GM23338 (cell line): ENCODE data around the gene CACNA2D3. TPM values are rescaled to one million over a fixed set of nuclear protein-coding genes. Genes with fewer than 3 reads are reported as not detected.

Source experiments
- ATAC-seq: fragments of 200-7000 bp; cut with Tn5 transposase; 3 replicates; pipeline ENCODE4 v1.9.1; 2020
- DNase-seq: peaks from one replicate; pipeline ENCODE4 v3.0.0-alpha.2; 2015; ENCODE audit warnings: low spot score
- H2AFZ ChIP-seq: fragments of 200-600 bp; sonication (generic); 2 replicates; pipeline ENCODE4 v1.8.0; 2016; ENCODE audit warnings: antibody characterized with exemption, mild to moderate bottlenecking, moderate library complexity
- H3F3A ChIP-seq: fragments of 200-600 bp; sonication (generic); replicated peaks from 2 replicates; pipeline ENCODE4 v1.8.0; 2017; ENCODE audit warnings: antibody characterized with exemption, mixed run types, low read depth
- H3K27ac ChIP-seq: fragments of 200-600 bp; sonication (generic); 2 replicates; pipeline ENCODE4 v1.6.1; 2016; ENCODE audit warnings: low read depth
- H3K27me3 ChIP-seq: fragments of 200-600 bp; sonication (generic); 2 replicates; pipeline ENCODE4 v1.8.0; 2016; ENCODE audit warnings: mild to moderate bottlenecking, mixed run types, moderate library complexity; ENCODE audit not compliant: insufficient read depth
- H3K36me3 ChIP-seq: fragments of 200-600 bp; sonication (generic); 2 replicates; pipeline ENCODE4 v1.8.0; 2016; ENCODE audit warnings: mild to moderate bottlenecking; ENCODE audit not compliant: insufficient read depth
- H3K4me1 ChIP-seq: fragments of 200-600 bp; sonication (generic); 2 replicates; pipeline ENCODE4 v1.8.0; 2016; ENCODE audit warnings: mild to moderate bottlenecking, moderate library complexity; ENCODE audit not compliant: insufficient read depth
- H3K4me2 ChIP-seq: fragments of 200-600 bp; sonication (generic); 2 replicates; pipeline ENCODE4 v1.7.1; 2017; ENCODE audit warnings: mixed run types
- H3K4me3 ChIP-seq: fragments of 200-600 bp; sonication (generic); 2 replicates; pipeline ENCODE4 v1.6.1; 2016; ENCODE audit warnings: mixed run types
- H3K79me2 ChIP-seq: fragments of 200-600 bp; sonication (generic); replicated peaks from 2 replicates; pipeline ENCODE4 v1.8.0; 2017; ENCODE audit warnings: mild to moderate bottlenecking; ENCODE audit not compliant: insufficient read depth
- H3K9me2 ChIP-seq: fragments of 200-600 bp; sonication (generic); 2 replicates; pipeline ENCODE4 v1.8.0; 2017; ENCODE audit not compliant: insufficient read depth
- H4K20me1 ChIP-seq: fragments of 200-600 bp; sonication (generic); replicated peaks from 2 replicates; pipeline ENCODE4 v1.8.0; 2017; ENCODE audit warnings: mild to moderate bottlenecking; ENCODE audit not compliant: insufficient read depth
- H3K27ac Mint-ChIP-seq: 2 replicates; pipeline ENCODE4 v1.8.0; 2020; ENCODE audit warnings: inconsistent platforms, mild to moderate bottlenecking, moderate library complexity, mixed read lengths
- H3K27me3 Mint-ChIP-seq: 3 replicates; pipeline ENCODE4 v1.8.0; 2022; ENCODE audit warnings: low read depth, mild to moderate bottlenecking, moderate library complexity, mixed read lengths, inconsistent platforms; ENCODE audit not compliant: insufficient read depth, poor library complexity
- H3K36me3 Mint-ChIP-seq: 3 replicates; pipeline ENCODE4 v1.8.0; 2021; ENCODE audit warnings: low read depth, mild to moderate bottlenecking, inconsistent platforms, moderate library complexity, mixed read lengths
- H3K4me1 Mint-ChIP-seq: 3 replicates; pipeline ENCODE4 v1.8.0; 2020; ENCODE audit warnings: mild to moderate bottlenecking, inconsistent platforms, mixed read lengths
- H3K4me3 Mint-ChIP-seq: 3 replicates; pipeline ENCODE4 v1.8.0; 2021; ENCODE audit warnings: moderate library complexity, mild to moderate bottlenecking, inconsistent platforms, mixed read lengths
- H3K9me3 Mint-ChIP-seq: 3 replicates; pipeline ENCODE4 v1.8.0; 2020; ENCODE audit warnings: moderate library complexity, mild to moderate bottlenecking, inconsistent platforms, mixed read lengths
- CREB1 ChIP-seq: fragments of 250-450 bp; sonication (Bioruptor Pico); IDR thresholded peaks from 2 replicates; pipeline ENCODE4 v1.5.0; 2020; ENCODE audit warnings: low read depth, mild to moderate bottlenecking, moderate library complexity
- ETS1 ChIP-seq: IDR thresholded peaks from 2 replicates; pipeline ENCODE4 v1.6.1; 2016; ENCODE audit warnings: antibody characterized with exemption
- EZH2 ChIP-seq: fragments of 200-600 bp; sonication (generic); IDR thresholded peaks from one replicate; pipeline ENCODE4 v1.8.0; 2017; ENCODE audit warnings: antibody characterized with exemption, mild to moderate bottlenecking, low read depth; ENCODE audit not compliant: unreplicated experiment
- EZH2phosphoT487 ChIP-seq: fragments of 200-600 bp; sonication (generic); IDR thresholded peaks from one replicate; pipeline ENCODE4 v1.8.1; 2018; ENCODE audit warnings: antibody characterized with exemption; ENCODE audit not compliant: unreplicated experiment
- JUNB ChIP-seq: IDR thresholded peaks from one replicate; pipeline ENCODE4 v1.6.1; 2016; ENCODE audit warnings: antibody characterized with exemption; ENCODE audit not compliant: unreplicated experiment
- NANOG ChIP-seq: IDR thresholded peaks from 2 replicates; pipeline ENCODE4 v1.6.1; 2016; ENCODE audit warnings: antibody characterized with exemption, borderline replicate concordance
- POLR2AphosphoS5 ChIP-seq: IDR thresholded peaks from 2 replicates; pipeline ENCODE4 v1.6.1; 2016; ENCODE audit warnings: antibody characterized with exemption, low read depth
- REST ChIP-seq: IDR thresholded peaks from one replicate; pipeline ENCODE4 v1.6.1; 2018; ENCODE audit warnings: antibody characterized with exemption; ENCODE audit not compliant: unreplicated experiment
- STAT1 ChIP-seq: IDR thresholded peaks from one replicate; pipeline ENCODE4 v1.6.1; 2016; ENCODE audit warnings: antibody characterized with exemption; ENCODE audit not compliant: unreplicated experiment
- ZNF114 ChIP-seq: fragments of 250-450 bp; sonication (Bioruptor Pico); IDR thresholded peaks from 2 replicates; pipeline ENCODE4 v1.5.0; 2020; ENCODE audit warnings: mild to moderate bottlenecking, moderate library complexity
- ZNF331 ChIP-seq: fragments of 250-450 bp; sonication (Bioruptor Pico); IDR thresholded peaks from 2 replicates; pipeline ENCODE4 v1.5.0; 2020; ENCODE audit warnings: low read depth, mild to moderate bottlenecking, moderate library complexity
- polyA plus RNA-seq: library from polyadenylated mRNA; unstranded; fragments of >200 nt; fragmentation: Nextera tagmentation; extraction: Ambion mirVana; gene quantifications from 2 replicates; pipeline ENCODE4 v1.2.1, GENCODE V29; 2016
- total RNA-seq: library from RNA; depleted of rRNA; stranded (reverse); fragments of >200 nt; shearing (Covaris generic); gene quantifications from 2 replicates; pipeline ENCODE4 v1.2.3, GENCODE V29; 2014
- TF ChIP-seq, protein P1 (sequence below): fragments of 250-450 bp; sonication (Bioruptor Pico); IDR thresholded peaks from 2 replicates; pipeline ENCODE4 v1.5.0; 2020; ENCODE audit warnings: mild to moderate bottlenecking, moderate library complexity

Gene CACNA2D3
- total and polyA plus RNA-seq, 2 experiments from 2014 or later, result 2.2 to 2.3 TPM

GRCh38 chr3:54510506-54510905 is 388.2 kb downstream of the CACNA2D3 start:
- H4K20me1 ChIP-seq, result no peaks in the 10 kb centered on the region
- H3K27me3 ChIP-seq, result no peaks in the 10 kb centered on the region
- no peak overlapping the region for H3K4me3 ChIP-seq
- H3K9me2 ChIP-seq, result peaks cover 5% of the 10 kb centered on the region; the same call in 1 of the 2 replicates
- H2AFZ ChIP-seq, result no peak overlapping the region
- DNase-seq (no peak), ATAC-seq (no peak)
- H3K27ac ChIP-seq, result no peak overlapping the region
- H3K4me2 ChIP-seq, result no peak overlapping the region
- peaks cover 9% of the 10 kb centered on the region; the same call in 2 of the 3 replicates for H3K9me3 Mint-ChIP-seq
- H3K4me1 Mint-ChIP-seq, result no peaks in the 10 kb centered on the region
- H3K4me1 ChIP-seq, result no peaks in the 10 kb centered on the region
- H3K27me3 Mint-ChIP-seq, result peaks cover 8% of the 10 kb centered on the region
- H3K27ac Mint-ChIP-seq, result no peak overlapping the region
- TF ChIP-seq NANOG (no peak), EZH2phosphoT487 (no peak), ZNF114 (CRISPR knock-in tag) (no peak), STAT1 (no peak), JUNB (no peak), EZH2 (no peak), POLR2AphosphoS5 (no peak), REST (no peak), ZNF331 (CRISPR knock-in tag) (no peak), CREB1 (CRISPR knock-in tag) (no peak), ETS1 (no peak)
- TF ChIP-seq, protein P1, sequence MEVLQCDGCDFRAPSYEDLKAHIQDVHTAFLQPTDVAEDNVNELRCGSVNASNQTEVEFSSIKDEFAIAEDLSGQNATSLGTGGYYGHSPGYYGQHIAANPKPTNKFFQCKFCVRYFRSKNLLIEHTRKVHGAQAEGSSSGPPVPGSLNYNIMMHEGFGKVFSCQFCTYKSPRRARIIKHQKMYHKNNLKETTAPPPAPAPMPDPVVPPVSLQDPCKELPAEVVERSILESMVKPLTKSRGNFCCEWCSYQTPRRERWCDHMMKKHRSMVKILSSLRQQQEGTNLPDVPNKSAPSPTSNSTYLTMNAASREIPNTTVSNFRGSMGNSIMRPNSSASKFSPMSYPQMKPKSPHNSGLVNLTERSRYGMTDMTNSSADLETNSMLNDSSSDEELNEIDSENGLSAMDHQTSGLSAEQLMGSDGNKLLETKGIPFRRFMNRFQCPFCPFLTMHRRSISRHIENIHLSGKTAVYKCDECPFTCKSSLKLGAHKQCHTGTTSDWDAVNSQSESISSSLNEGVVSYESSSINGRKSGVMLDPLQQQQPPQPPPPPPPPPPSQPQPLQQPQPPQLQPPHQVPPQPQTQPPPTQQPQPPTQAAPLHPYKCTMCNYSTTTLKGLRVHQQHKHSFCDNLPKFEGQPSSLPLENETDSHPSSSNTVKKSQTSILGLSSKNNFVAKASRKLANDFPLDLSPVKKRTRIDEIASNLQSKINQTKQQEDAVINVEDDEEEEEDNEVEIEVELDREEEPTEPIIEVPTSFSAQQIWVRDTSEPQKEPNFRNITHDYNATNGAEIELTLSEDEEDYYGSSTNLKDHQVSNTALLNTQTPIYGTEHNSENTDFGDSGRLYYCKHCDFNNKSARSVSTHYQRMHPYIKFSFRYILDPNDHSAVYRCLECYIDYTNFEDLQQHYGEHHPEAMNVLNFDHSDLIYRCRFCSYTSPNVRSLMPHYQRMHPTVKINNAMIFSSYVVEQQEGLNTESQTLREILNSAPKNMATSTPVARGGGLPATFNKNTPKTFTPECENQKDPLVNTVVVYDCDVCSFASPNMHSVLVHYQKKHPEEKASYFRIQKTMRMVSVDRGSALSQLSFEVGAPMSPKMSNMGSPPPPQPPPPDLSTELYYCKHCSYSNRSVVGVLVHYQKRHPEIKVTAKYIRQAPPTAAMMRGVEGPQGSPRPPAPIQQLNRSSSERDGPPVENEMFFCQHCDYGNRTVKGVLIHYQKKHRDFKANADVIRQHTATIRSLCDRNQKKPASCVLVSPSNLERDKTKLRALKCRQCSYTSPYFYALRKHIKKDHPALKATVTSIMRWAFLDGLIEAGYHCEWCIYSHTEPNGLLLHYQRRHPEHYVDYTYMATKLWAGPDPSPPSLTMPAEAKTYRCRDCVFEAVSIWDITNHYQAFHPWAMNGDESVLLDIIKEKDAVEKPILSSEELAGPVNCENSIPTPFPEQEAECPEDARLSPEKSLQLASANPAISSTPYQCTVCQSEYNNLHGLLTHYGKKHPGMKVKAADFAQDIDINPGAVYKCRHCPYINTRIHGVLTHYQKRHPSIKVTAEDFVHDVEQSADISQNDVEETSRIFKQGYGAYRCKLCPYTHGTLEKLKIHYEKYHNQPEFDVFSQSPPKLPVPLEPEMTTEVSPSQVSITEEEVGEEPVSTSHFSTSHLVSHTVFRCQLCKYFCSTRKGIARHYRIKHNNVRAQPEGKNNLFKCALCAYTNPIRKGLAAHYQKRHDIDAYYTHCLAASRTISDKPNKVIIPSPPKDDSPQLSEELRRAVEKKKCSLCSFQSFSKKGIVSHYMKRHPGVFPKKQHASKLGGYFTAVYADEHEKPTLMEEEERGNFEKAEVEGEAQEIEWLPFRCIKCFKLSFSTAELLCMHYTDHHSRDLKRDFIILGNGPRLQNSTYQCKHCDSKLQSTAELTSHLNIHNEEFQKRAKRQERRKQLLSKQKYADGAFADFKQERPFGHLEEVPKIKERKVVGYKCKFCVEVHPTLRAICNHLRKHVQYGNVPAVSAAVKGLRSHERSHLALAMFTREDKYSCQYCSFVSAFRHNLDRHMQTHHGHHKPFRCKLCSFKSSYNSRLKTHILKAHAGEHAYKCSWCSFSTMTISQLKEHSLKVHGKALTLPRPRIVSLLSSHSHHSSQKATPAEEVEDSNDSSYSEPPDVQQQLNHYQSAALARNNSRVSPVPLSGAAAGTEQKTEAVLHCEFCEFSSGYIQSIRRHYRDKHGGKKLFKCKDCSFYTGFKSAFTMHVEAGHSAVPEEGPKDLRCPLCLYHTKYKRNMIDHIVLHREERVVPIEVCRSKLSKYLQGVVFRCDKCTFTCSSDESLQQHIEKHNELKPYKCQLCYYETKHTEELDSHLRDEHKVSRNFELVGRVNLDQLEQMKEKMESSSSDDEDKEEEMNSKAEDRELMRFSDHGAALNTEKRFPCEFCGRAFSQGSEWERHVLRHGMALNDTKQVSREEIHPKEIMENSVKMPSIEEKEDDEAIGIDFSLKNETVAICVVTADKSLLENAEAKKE (CRISPR knock-in tag), result no peak
- H3F3A ChIP-seq, result no peaks in the 10 kb centered on the region
- H3K36me3 Mint-ChIP-seq, result peaks cover 3% of the 10 kb centered on the region; the same call in 1 of the 3 replicates
- no peaks in the 10 kb centered on the region for H3K36me3 ChIP-seq
- H3K4me3 Mint-ChIP-seq, result no peak overlapping the region
- no peaks in the 10 kb centered on the region for H3K79me2 ChIP-seq
